CD4-positive, alpha-beta T cell treated with Interleukin-4 for 4 hours (primary cell): ENCODE data around the gene CACNA1B.
"Not testable (repeated sequence)": the region's sequence is repeated elsewhere in the genome, so short reads cannot be mapped to it uniquely, and the experiment has no call there.

Source experiments
- DNase-seq: peaks from one replicate; pipeline ENCODE4 v3.0.0-alpha.2; 2020

Gene CACNA1B

GRCh38 chr9:137890768-137891587 lies 13.4 kb downstream of the CACNA1B start:
- not testable (repeated sequence) for DNase-seq

- no peak for DNase-seq
Measured at GRCh38 chr9:137891588-137892423, 14.2 kb downstream of the CACNA1B start.

- DNase-seq: no peak
Measured at GRCh38 chr9:137892424-137893191, 15.0 kb downstream of the CACNA1B start.

- no peak for DNase-seq
Measured at GRCh38 chr9:137893670-137894069, 16.1 kb downstream of the CACNA1B start.

GRCh38 chr9:137899551-137900360 lies 22.2 kb downstream of the CACNA1B start:
- no peak for DNase-seq

- DNase-seq: no peak
Measured at GRCh38 chr9:137900584-137901310, 23.2 kb downstream of the CACNA1B start.

GRCh38 chr9:137902646-137903045 lies 25.1 kb downstream of the CACNA1B start:
- DNase-seq: no peak

- no peak for DNase-seq
Measured at GRCh38 chr9:137905740-137906139, 28.2 kb downstream of the CACNA1B start.

GRCh38 chr9:137907776-137908175 lies 30.2 kb downstream of the CACNA1B start:
- no peak for DNase-seq

- DNase-seq: no peak
Measured at GRCh38 chr9:137912671-137913070, 35.1 kb downstream of the CACNA1B start.

GRCh38 chr9:137913132-137913531 lies 35.5 kb downstream of the CACNA1B start:
- DNase-seq: no peak

GRCh38 chr9:137913771-137914767 lies 36.5 kb downstream of the CACNA1B start:
- no peak for DNase-seq

- DNase-seq: no peak
Measured at GRCh38 chr9:137916540-137916939, 39.0 kb downstream of the CACNA1B start.

- DNase-seq: no peak
Measured at GRCh38 chr9:137917116-137917515, 39.5 kb downstream of the CACNA1B start.

GRCh38 chr9:137917795-137918194 lies 40.2 kb downstream of the CACNA1B start:
- no peak for DNase-seq

GRCh38 chr9:137918331-137919094 lies 40.9 kb downstream of the CACNA1B start:
- no peak for DNase-seq

GRCh38 chr9:137919095-137919465 lies 41.5 kb downstream of the CACNA1B start:
- no peak for DNase-seq

GRCh38 chr9:137919649-137920141 lies 42.1 kb downstream of the CACNA1B start:
- DNase-seq: no peak

GRCh38 chr9:137920753-137921152 lies 43.2 kb downstream of the CACNA1B start:
- no peak for DNase-seq
